LNCaP clone FGC (cell line): ENCODE data around the gene LARP1.

Source experiments
- DNase-seq: peaks from one replicate; pipeline ENCODE4 v3.0.0-alpha.2; 2011; ENCODE audit warnings: low read depth
- H3K4me3 ChIP-seq: 2 replicates; pipeline ENCODE4 v1.5.1; 2011; ENCODE audit warnings: mild to moderate bottlenecking, low read depth, low read length, control low read depth
- CTCF ChIP-seq: IDR thresholded peaks from 2 replicates; pipeline ENCODE4 v1.5.1; 2012; ENCODE audit warnings: mild to moderate bottlenecking; ENCODE audit not compliant: control insufficient read depth, insufficient read depth; ENCODE audit errors: extremely low read depth

Gene LARP1

GRCh38 chr5:154712518-154713437 lies 42.4 kb upstream of the LARP1 start:
- no peak for TF ChIP-seq CTCF
- H3K4me3 ChIP-seq = peak overlapping the region; percentile 54
- peak; percentile 89 for DNase-seq

- TF ChIP-seq CTCF = no peak
- peak overlapping the region; percentile 54 for H3K4me3 ChIP-seq
- peak; percentile 23 for DNase-seq
Observed at GRCh38 chr5:154713615-154714125, 41.5 kb upstream of the LARP1 start.

- no peak for TF ChIP-seq CTCF
- DNase-seq = no peak
- H3K4me3 ChIP-seq = peak overlapping the region; percentile 13; the same call in 1 of the 2 replicates
Observed at GRCh38 chr5:154714266-154714986, 40.8 kb upstream of the LARP1 start.

GRCh38 chr5:154721481-154722058 lies 33.6 kb upstream of the LARP1 start:
- no peak overlapping the region for H3K4me3 ChIP-seq
- no peak for DNase-seq
- no peak for TF ChIP-seq CTCF

- H3K4me3 ChIP-seq = no peak overlapping the region
- no peak for DNase-seq
- no peak for TF ChIP-seq CTCF
Observed at GRCh38 chr5:154722097-154722496, 33.1 kb upstream of the LARP1 start.

- DNase-seq = no peak
- TF ChIP-seq CTCF = no peak
- H3K4me3 ChIP-seq = no peak overlapping the region
Observed at GRCh38 chr5:154722936-154723335, 32.2 kb upstream of the LARP1 start.
